Loucy (cell line): Measurements from ENCODE around the gene COL23A1.
A peak's percentile ranks its signal among the peaks of the same experiment; 100 is the strongest.

ENCODE experiments used
- H2AFZ ChIP-seq: fragments of 200-600 bp; sonication (generic); 2 replicates; pipeline ENCODE4 v1.6.0; 2016; ENCODE audit warnings: antibody characterized with exemption, mild to moderate bottlenecking, low read length, moderate library complexity
- H3F3A ChIP-seq: fragments of 200-600 bp; 2 replicates; pipeline ENCODE4 v1.6.0; 2016; ENCODE audit warnings: antibody characterized with exemption, low read depth, mild to moderate bottlenecking
- H3K27me3 ChIP-seq: fragments of 200-600 bp; sonication (generic); 2 replicates; pipeline ENCODE4 v1.6.1; 2014; ENCODE audit warnings: low read length, mild to moderate bottlenecking; ENCODE audit not compliant: insufficient read depth, poor library complexity, severe bottlenecking
- H3K36me3 ChIP-seq: fragments of 200-600 bp; sonication (generic); 2 replicates; pipeline ENCODE4 v1.6.1; 2016; ENCODE audit warnings: low read length; ENCODE audit not compliant: insufficient read depth
- H3K4me1 ChIP-seq: fragments of 200-600 bp; sonication (generic); 2 replicates; pipeline ENCODE4 v1.5.1; 2014; ENCODE audit warnings: low read length, mild to moderate bottlenecking; ENCODE audit not compliant: insufficient read depth, poor library complexity, severe bottlenecking
- H3K4me2 ChIP-seq: fragments of 200-600 bp; sonication (generic); 2 replicates; pipeline ENCODE4 v1.6.0; 2014; ENCODE audit warnings: antibody characterized with exemption, low read length, low read depth, mild to moderate bottlenecking; ENCODE audit not compliant: poor library complexity, severe bottlenecking
- H3K4me3 ChIP-seq: fragments of 200-600 bp; sonication (generic); 2 replicates; pipeline ENCODE4 v1.5.1; 2014; ENCODE audit warnings: low read length, mild to moderate bottlenecking, mixed read lengths; ENCODE audit not compliant: poor library complexity, severe bottlenecking
- H3K79me2 ChIP-seq: fragments of 200-600 bp; sonication (generic); 2 replicates; pipeline ENCODE4 v1.6.1; 2014; ENCODE audit warnings: low read length; ENCODE audit not compliant: insufficient read depth
- H3K9ac ChIP-seq: fragments of 200-600 bp; sonication (generic); 2 replicates; pipeline ENCODE4 v1.6.0; 2014; ENCODE audit warnings: mild to moderate bottlenecking, low read depth, low read length, moderate library complexity; ENCODE audit not compliant: poor library complexity, severe bottlenecking
- H3K9me2 ChIP-seq: fragments of 200-600 bp; sonication (generic); replicated peaks from 2 replicates; pipeline ENCODE4 v1.6.1; 2016; ENCODE audit warnings: low read depth, low read length, mixed read lengths
- H3K9me3 ChIP-seq: fragments of 200-600 bp; sonication (generic); 2 replicates; pipeline ENCODE4 v1.6.1; 2014; ENCODE audit warnings: mild to moderate bottlenecking, antibody characterized with exemption, low read length, low read depth; ENCODE audit not compliant: insufficient read depth
- H4K20me1 ChIP-seq: fragments of 200-600 bp; sonication (generic); 2 replicates; pipeline ENCODE4 v1.6.0; 2014; ENCODE audit warnings: antibody characterized with exemption, low read length, mild to moderate bottlenecking; ENCODE audit not compliant: insufficient read depth, poor library complexity, severe bottlenecking
- EZH2phosphoT487 ChIP-seq: fragments of 200-600 bp; IDR thresholded peaks from 2 replicates; pipeline ENCODE4 v1.6.1; 2018; ENCODE audit warnings: antibody characterized with exemption, mild to moderate bottlenecking, moderate library complexity, borderline replicate concordance
- TF ChIP-seq, protein P1 (sequence below): fragments of 200-600 bp; sonication (generic); conservative IDR thresholded peaks from 2 replicates; pipeline ENCODE4 v1.5.1; 2014; ENCODE audit warnings: mild to moderate bottlenecking, antibody characterized with exemption, low read length

Gene COL23A1

GRCh38 chr5:178208540-178209227 is 381.5 kb downstream of the COL23A1 start:
- H4K20me1 ChIP-seq: peaks cover 67% of the 10 kb centered on the region
- H3K4me3 ChIP-seq: peak overlapping the region; percentile 90
- H3K36me3 ChIP-seq: peaks cover 83% of the 10 kb centered on the region
- H3K27me3 ChIP-seq: no peaks in the 10 kb centered on the region
- H2AFZ ChIP-seq: no peak overlapping the region
- peaks cover 10% of the 10 kb centered on the region for H3K4me1 ChIP-seq
- peak overlapping the region; percentile 98 for H3K4me2 ChIP-seq
- TF ChIP-seq EZH2phosphoT487: no peak
- TF ChIP-seq, protein P1, sequence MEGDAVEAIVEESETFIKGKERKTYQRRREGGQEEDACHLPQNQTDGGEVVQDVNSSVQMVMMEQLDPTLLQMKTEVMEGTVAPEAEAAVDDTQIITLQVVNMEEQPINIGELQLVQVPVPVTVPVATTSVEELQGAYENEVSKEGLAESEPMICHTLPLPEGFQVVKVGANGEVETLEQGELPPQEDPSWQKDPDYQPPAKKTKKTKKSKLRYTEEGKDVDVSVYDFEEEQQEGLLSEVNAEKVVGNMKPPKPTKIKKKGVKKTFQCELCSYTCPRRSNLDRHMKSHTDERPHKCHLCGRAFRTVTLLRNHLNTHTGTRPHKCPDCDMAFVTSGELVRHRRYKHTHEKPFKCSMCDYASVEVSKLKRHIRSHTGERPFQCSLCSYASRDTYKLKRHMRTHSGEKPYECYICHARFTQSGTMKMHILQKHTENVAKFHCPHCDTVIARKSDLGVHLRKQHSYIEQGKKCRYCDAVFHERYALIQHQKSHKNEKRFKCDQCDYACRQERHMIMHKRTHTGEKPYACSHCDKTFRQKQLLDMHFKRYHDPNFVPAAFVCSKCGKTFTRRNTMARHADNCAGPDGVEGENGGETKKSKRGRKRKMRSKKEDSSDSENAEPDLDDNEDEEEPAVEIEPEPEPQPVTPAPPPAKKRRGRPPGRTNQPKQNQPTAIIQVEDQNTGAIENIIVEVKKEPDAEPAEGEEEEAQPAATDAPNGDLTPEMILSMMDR: peak; percentile 25
- H3F3A ChIP-seq: no peaks in the 10 kb centered on the region
- no peaks in the 10 kb centered on the region for H3K9me3 ChIP-seq
- H3K9me2 ChIP-seq: no peaks in the 10 kb centered on the region
- peak overlapping the region; percentile 39 for H3K9ac ChIP-seq
- H3K79me2 ChIP-seq: peaks cover 72% of the 10 kb centered on the region

DNA sequence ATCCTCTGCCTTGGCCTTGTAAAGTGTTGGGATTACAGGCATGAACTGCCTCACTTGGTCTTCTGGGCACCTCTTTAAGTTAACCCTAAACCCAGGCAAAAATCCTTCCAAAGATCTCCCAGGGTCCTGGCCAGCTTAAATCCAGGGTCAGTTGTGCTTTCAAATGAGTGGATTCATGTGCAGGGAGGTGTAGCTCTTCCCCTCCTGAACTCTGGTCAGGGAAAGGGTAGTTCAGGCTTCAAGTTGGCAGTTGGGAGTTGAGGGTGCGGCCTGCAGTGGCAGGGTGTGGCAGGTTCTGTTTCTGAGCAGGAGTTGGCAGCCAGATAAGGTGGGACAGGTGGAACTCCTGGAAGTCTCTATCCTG is 382.3 kb downstream of the COL23A1 start:
- peaks cover 75% of the 10 kb centered on the region for H3K79me2 ChIP-seq
- TF ChIP-seq EZH2phosphoT487: no peak
- H3K9me2 ChIP-seq: no peaks in the 10 kb centered on the region
- H3K9ac ChIP-seq: peak overlapping the region; percentile 39
- H3F3A ChIP-seq: no peaks in the 10 kb centered on the region
- peaks cover 75% of the 10 kb centered on the region for H3K36me3 ChIP-seq
- peaks cover 67% of the 10 kb centered on the region for H4K20me1 ChIP-seq
- H3K4me3 ChIP-seq: peak overlapping the region; percentile 90
- H2AFZ ChIP-seq: no peak overlapping the region
- H3K4me1 ChIP-seq: peaks cover 10% of the 10 kb centered on the region
- H3K27me3 ChIP-seq: no peaks in the 10 kb centered on the region
- H3K9me3 ChIP-seq: no peaks in the 10 kb centered on the region
- peak overlapping the region; percentile 98 for H3K4me2 ChIP-seq

DNA sequence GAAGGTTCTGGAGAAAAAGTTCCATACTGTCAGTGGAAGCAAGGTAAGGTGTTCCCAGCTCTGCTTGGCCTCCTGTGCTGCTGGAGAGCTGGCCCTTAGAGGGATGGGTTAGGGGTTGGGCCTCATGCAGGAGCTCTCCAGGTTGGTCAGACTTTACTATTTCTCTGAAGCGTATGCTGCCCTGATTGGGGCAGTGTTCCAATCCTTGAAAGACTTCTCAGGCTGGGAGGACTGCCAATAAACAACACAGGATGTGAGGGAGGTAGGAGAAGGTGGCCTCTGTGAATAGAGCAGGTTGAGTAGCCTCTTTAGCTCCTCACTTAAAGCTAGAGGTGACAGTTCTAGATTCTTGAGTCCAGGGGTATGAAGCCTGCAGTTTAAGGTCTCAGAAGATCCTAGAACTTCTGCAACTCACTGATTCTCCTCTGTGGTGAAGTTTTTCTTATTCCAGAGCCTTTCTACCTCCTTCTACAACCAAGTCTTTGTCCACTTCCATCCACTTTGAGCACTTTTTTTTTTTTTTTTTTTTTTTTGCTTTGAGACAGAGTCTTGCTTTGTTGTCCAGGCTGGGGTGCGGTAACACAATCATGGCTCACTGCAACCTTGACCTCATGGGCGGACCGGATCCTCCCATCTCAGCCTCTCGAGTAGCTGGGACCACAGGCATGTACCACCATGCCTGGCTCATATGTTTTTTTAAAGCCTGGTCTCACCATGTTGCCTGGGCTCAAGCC is 382.8 kb downstream of the COL23A1 start:
- peak overlapping the region; percentile 90 for H3K4me3 ChIP-seq
- H2AFZ ChIP-seq: no peak overlapping the region
- H3K27me3 ChIP-seq: no peaks in the 10 kb centered on the region
- TF ChIP-seq, protein P1: no peak
- TF ChIP-seq EZH2phosphoT487: no peak
- no peaks in the 10 kb centered on the region for H3K9me2 ChIP-seq
- peak overlapping the region; percentile 86 for H3K9ac ChIP-seq
- H3F3A ChIP-seq: no peaks in the 10 kb centered on the region
- H3K9me3 ChIP-seq: no peaks in the 10 kb centered on the region
- H3K36me3 ChIP-seq: peaks cover 70% of the 10 kb centered on the region
- H3K79me2 ChIP-seq: peaks cover 77% of the 10 kb centered on the region
- peaks cover 10% of the 10 kb centered on the region for H3K4me1 ChIP-seq
- H4K20me1 ChIP-seq: peaks cover 67% of the 10 kb centered on the region
- peak overlapping the region; percentile 98 for H3K4me2 ChIP-seq
